Panc1 (cell line): Measurements from ENCODE around the gene SLC22A25. TPM values are rescaled to one million over a fixed set of nuclear protein-coding genes. Genes with fewer than 3 reads are reported as not detected.

Experiments used
- ATAC-seq: fragments of 200-7000 bp; cut with Tn5 transposase; 2 replicates; pipeline ENCODE4 v1.9.1; 2020; ENCODE audit warnings: mild to moderate bottlenecking, moderate library complexity
- BruUV-seq: library from RNA; stranded (reverse); fragments of 400-500 nt; replicated peaks from 2 replicates; lab custom pipeline; 2021; lab: Mats Ljungman, UMichigan
- CTCF ChIA-PET: fragments of 300-600 bp; sonication (Branson Sonifier 250); formaldehyde crosslinking; loops from one replicate; lab custom pipeline; 2022; ENCODE audit warnings: antibody characterized with exemption; lab: Charles Lee
- POLR2A ChIA-PET: fragments of 300-600 bp; sonication (Branson Sonifier 250); formaldehyde crosslinking; loops from one replicate; lab custom pipeline; 2022; ENCODE audit warnings: antibody characterized with exemption; lab: Charles Lee
- DNase-seq: peaks from one replicate; pipeline ENCODE4 v3.0.0-alpha.2; 2010; ENCODE audit warnings: low read depth, low spot score
- H3K27ac ChIP-seq: 2 replicates; pipeline ENCODE4 v1.5.1; 2011; ENCODE audit warnings: mild to moderate bottlenecking, low read length, inconsistent platforms
- H3K27me3 ChIP-seq: fragments of 200-500 bp; sonication (Bioruptor generic); 2 replicates; pipeline ENCODE4 v1.6.0; 2014; ENCODE audit warnings: low read length, inconsistent platforms; ENCODE audit not compliant: control insufficient read depth, insufficient read depth
- H3K36me3 ChIP-seq: fragments of 200-500 bp; sonication (Bioruptor generic); 2 replicates; pipeline ENCODE4 v1.5.1; 2014; ENCODE audit warnings: inconsistent platforms, mild to moderate bottlenecking, low read length, moderate library complexity; ENCODE audit not compliant: control insufficient read depth, insufficient read depth
- H3K4me1 ChIP-seq: 2 replicates; pipeline ENCODE4 v1.5.1; 2011; ENCODE audit warnings: inconsistent platforms, mild to moderate bottlenecking, low read length, moderate library complexity; ENCODE audit not compliant: control insufficient read depth, insufficient read depth
- H3K4me3 ChIP-seq, 2 experiments: 2 replicates each; pipeline ENCODE4 v1.5.1; 2011 to 2012; ENCODE audit warnings: low read depth in 2 of 2, low read length in 2 of 2, mild to moderate bottlenecking in 2 of 2, inconsistent platforms in 1 of 2, moderate library complexity in 1 of 2
- H3K9me3 ChIP-seq: fragments of 200-500 bp; sonication (Bioruptor generic); 2 replicates; pipeline ENCODE4 v1.5.1; 2014; ENCODE audit warnings: low read depth, mild to moderate bottlenecking, inconsistent platforms, low read length, moderate library complexity; ENCODE audit not compliant: control insufficient read depth, insufficient read depth
- CTCF ChIP-seq: fragments of 450-650 bp; IDR thresholded peaks from 2 replicates; pipeline ENCODE4 v1.5.1; 2017; ENCODE audit warnings: mild to moderate bottlenecking
- POLR2AphosphoS5 ChIP-seq: IDR thresholded peaks from 2 replicates; pipeline ENCODE4 v1.6.1; 2012; ENCODE audit warnings: mild to moderate bottlenecking, low read depth, low read length, moderate library complexity
- REST ChIP-seq, 2 experiments: IDR thresholded peaks; 2 replicates each; pipeline ENCODE4 v1.6.1; 2011 to 2012; ENCODE audit warnings: low read depth in 2 of 2, control low read depth in 1 of 2, low read length in 1 of 2, mild to moderate bottlenecking in 1 of 2, moderate library complexity in 1 of 2; ENCODE audit not compliant: insufficient read depth in 1 of 2
- SIN3A ChIP-seq: IDR thresholded peaks from 2 replicates; pipeline ENCODE4 v1.6.1; 2012; ENCODE audit warnings: low read depth, mild to moderate bottlenecking, low read length, moderate library complexity, borderline replicate concordance; ENCODE audit not compliant: insufficient read depth
- TCF7L2 ChIP-seq: IDR thresholded peaks from 2 replicates; pipeline ENCODE4 v1.6.1; 2011; ENCODE audit warnings: mild to moderate bottlenecking, low read depth, low read length, inconsistent platforms
- in situ Hi-C: cut with HindIII; loops from 2 replicates; pipeline ENCODE4 v1.10.0; 2016; ENCODE audit warnings: low sequenced_read_pairs, low pct_unique_long_range_greater_than_20kb
- intact Hi-C: fragments of 100-400 bp; cut with micrococcal nuclease; formaldehyde crosslinking; loops from one replicate; pipeline ENCODE4 v1.10.0; 2022; ENCODE audit not compliant: unreplicated experiment
- total RNA-seq: library from RNA; stranded (reverse); gene quantifications from one replicate; pipeline ENCODE4 v1.2.1, GENCODE V29; 2021; ENCODE audit not compliant: unreplicated experiment

The SLC22A25 gene
- total RNA-seq, 1 experiment from 2014 or later = not detected

- Histone ChIP-seq H3K9me3 (no peaks in the 10 kb centered on the region), H3K4me1 (no peaks in the 10 kb centered on the region), H3K4me3 (no peak overlapping the region), H3K27me3 (peaks cover 4% of the 10 kb centered on the region; the same call in 1 of the 2 replicates), H3K27ac (no peak overlapping the region), H3K36me3 (no peaks in the 10 kb centered on the region)
- CTCF ChIA-PET = no interaction called here
- DNase-seq (no peak), ATAC-seq (no peak)
- no peak for TF ChIP-seq POLR2AphosphoS5
- no peak for TF ChIP-seq SIN3A
- no peak for TF ChIP-seq REST (IDR thresholded peaks at IDR 0.05; ENCODE audit: insufficient read depth in 1 of 2, low read depth in 2 of 2, low read length in 1 of 2)
- no peak for TF ChIP-seq TCF7L2
- TF ChIP-seq CTCF = no peak
- in situ Hi-C loops (no loop called here), intact Hi-C loops (no loop called here)
- no TSS peak for BruUV-seq
- POLR2A ChIA-PET = no interaction called here
Measured at GRCh38 chr11:63262547-63262946, 19.1 kb upstream of the SLC22A25 start.

GRCh38 chr11:63251312-63251711 lies 7.9 kb upstream of the SLC22A25 start:
- POLR2A ChIA-PET = no interaction called here
- H3K4me1 ChIP-seq = no peaks in the 10 kb centered on the region

More at GRCh38 chr11:63251312-63251711, 7.9 kb upstream of the SLC22A25 start:
- in situ Hi-C loops (no loop called here), intact Hi-C loops (no loop called here)
- Histone ChIP-seq H3K4me3 (no peak overlapping the region), H3K9me3 (no peaks in the 10 kb centered on the region), H3K36me3 (no peaks in the 10 kb centered on the region), H3K27me3 (no peaks in the 10 kb centered on the region), H3K27ac (no peak overlapping the region)
- BruUV-seq = no TSS peak
- no peak for TF ChIP-seq POLR2AphosphoS5
- TF ChIP-seq REST (IDR thresholded peaks at IDR 0.05; ENCODE audit: insufficient read depth in 1 of 2, low read depth in 2 of 2, low read length in 1 of 2) = no peak
- no peak for TF ChIP-seq CTCF
- TF ChIP-seq TCF7L2 = no peak
- TF ChIP-seq SIN3A = no peak
- DNase-seq (no peak), ATAC-seq (no peak)
- CTCF ChIA-PET = no interaction called here
